Retinal pigment epithelial cell (primary cell): ENCODE data around the gene RHOF.

Source experiments
- DNase-seq: peaks from one replicate; pipeline ENCODE4 v3.0.0-alpha.2; 2010; ENCODE audit warnings: low read depth
- H3K4me3 ChIP-seq: 2 replicates; pipeline ENCODE4 v1.5.1; 2011; ENCODE audit warnings: mild to moderate bottlenecking, low read length, control low read depth, moderate library complexity
- CTCF ChIP-seq: conservative IDR thresholded peaks from 2 replicates; pipeline ENCODE4 v1.5.1; 2011; ENCODE audit warnings: low read depth, low read length, control low read depth, inconsistent platforms

The RHOF gene

DNA sequence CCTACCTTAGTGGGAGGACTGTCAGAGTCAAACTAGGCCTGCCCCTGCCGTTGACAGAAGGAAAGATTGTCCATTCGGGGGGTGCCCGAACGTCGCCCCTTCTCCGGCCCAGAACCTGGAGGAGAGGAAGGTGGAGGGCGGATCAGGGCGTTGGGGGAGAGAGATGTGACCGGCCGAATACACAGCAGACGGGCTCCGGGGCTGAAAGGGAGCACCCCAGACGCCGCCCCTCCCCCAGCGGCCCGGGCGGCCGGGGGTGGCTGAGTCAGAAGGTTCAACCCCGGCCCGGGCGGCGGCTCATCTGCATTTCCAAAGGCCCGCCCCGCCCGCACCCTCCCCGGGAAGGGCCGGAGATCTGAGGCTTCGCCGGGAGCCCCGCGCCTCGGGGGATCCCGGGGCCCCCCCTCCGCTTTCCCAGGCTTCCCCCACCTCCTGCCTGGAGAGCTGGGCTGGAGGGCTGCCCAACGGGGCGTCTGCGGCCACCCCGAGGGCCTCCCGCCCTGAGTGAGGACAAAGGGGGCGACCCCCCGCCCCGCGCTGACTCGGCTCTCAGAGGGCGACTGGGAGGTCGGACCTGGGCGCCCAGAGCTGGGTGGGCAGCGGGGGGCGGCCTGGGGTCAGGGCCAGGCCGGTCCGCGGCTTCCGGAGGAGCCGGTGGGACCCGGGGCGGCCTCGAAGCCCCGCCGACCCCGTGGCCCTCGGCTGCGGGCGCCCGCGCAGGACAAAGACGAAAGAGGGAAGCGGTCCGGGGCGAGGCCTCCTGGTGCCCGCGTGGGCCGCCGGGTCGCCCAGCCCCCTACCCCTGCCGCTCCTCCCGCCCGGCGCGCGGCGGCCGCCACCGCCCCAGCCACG is 6.6 kb upstream of the RHOF start:
- no peak for TF ChIP-seq CTCF
- DNase-seq, result no peak
- peak overlapping the region; percentile 49 for H3K4me3 ChIP-seq

GRCh38 chr12:121799156-121799841 is 5.8 kb upstream of the RHOF start:
- TF ChIP-seq CTCF, result no peak
- H3K4me3 ChIP-seq, result peak overlapping the region; percentile 49
- DNase-seq, result no peak

GRCh38 chr12:121798787-121799155 is 5.3 kb upstream of the RHOF start:
- peak overlapping the region; percentile 49 for H3K4me3 ChIP-seq
- DNase-seq, result no peak
- no peak for TF ChIP-seq CTCF

GRCh38 chr12:121797937-121798786 is 4.7 kb upstream of the RHOF start:
- peak overlapping the region; percentile 49 for H3K4me3 ChIP-seq
- DNase-seq, result no peak
- TF ChIP-seq CTCF, result no peak

DNA sequence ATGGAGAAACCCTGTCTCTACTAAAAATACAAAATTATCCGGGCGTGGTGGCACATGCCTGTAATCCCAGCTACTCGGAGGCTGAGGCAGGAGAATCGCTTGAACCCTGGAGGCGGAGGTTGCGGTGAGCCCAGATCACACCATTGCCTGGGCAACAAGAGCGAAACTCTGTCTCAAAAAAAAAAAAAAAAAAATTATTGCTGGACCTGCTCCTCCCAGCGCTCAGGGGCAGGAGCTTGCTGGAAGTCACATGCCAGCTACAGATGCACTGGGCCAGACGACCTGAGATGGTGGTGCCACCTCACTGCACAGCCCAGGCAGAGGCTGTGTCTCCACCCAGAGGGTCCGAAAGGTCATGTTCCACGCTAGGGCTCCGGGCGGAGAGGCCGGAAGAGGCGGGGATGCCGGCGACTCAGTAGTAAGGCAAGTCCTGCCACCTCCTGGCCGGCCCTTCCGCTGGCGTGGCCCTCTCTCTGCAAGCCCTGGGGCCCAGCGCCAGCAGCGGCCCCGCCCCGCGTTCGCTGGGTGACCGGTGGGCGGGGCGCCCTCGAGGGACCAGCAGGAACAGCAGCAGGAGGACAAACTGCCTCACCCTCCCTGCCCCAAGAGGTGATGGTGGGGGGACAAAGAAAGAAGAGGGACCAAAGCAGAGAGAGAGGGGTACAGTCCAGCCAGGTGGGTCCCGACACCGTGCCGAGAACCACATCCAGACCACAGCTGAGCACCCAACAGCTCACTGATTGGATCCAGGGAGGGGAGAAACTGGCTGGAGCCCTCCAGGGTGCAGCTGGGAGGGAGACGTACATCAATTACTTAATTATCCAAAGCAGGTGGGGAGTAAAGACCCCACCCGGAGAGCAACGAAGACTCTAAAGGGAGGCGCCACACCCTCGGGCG is 3.6 kb upstream of the RHOF start:
- peak; percentile 34 for TF ChIP-seq CTCF
- H3K4me3 ChIP-seq, result peak overlapping the region; percentile 49
- no peak for DNase-seq
